GM19395 (cell line): ENCODE results near the gene TRPM2.
"Not testable (repeated sequence)": the region's sequence is repeated elsewhere in the genome, so short reads cannot be mapped to it uniquely, and the experiment has no call there.

Source experiments
- ATAC-seq: cut with Tn5 transposase; IDR thresholded peaks from one replicate; pipeline ENCODE4 v1.9.1; 2021; ENCODE audit warnings: mild to moderate bottlenecking, moderate library complexity; ENCODE audit not compliant: unreplicated experiment

The TRPM2 gene

DNA sequence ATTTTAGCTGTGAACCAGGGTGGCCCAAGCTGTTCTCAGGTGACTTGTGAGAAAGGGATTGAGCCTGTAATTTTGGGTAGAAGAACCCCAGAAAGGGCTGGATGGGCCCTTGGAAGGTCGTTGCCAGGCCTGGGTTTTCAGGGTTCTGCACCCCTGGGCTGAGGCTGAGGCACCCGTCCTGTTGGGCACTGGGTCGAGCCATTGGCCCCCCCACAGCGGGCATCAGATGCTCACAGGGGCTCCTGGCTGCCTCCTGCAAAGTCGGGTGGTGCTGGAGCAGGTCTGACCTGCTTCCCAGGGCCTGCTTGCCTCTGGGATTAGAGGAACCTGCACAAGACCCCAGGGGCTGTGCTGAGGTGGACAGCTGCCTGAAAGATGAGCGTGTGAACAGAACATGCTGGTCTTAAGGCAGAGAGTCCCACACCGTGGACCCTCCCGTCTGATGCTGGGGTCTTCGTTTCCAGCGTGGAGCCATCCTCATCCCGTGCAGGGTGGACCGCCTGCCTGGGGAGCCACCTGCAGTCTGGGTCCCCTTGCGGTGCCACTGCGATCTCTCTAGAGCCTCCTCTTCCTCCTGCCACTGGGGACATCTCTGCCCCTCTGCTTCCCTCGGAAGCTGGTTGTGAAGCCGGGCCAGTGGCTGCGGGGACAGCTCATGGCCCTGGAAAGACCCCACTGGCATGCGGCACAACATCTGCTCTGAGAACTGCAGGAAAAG lies 1.7 kb upstream of the TRPM2 start:
- no peak for ATAC-seq

DNA sequence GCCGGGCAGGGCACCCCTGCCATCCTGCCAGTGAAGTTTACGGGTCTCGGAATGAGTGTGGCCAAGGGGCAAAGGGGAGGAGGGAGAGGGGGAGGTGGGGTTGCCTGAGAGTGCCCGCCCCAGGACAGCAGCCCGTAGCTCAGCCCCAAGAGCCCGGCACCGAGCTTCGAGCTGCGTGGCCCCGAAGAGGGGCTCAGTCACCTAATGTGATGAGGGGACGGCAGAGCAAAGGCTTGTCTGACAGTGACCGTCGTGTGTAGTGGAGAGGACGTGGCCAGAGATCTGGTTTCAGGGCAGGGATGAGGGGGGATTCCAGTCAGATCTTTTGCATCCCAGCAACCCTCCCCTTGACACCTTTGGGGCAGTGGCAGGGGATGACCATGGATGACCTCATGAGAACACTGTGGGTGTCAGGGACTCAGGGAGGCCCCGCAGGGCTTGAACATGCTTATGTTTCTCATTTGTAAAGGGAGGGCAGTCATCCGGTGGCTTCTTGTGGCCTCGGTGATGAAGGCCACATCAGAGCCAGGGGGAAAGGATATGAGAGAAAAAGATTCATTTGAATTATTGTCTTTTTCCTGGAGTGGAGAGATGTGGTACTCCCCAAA lies 1.1 kb upstream of the TRPM2 start:
- no peak for ATAC-seq

DNA sequence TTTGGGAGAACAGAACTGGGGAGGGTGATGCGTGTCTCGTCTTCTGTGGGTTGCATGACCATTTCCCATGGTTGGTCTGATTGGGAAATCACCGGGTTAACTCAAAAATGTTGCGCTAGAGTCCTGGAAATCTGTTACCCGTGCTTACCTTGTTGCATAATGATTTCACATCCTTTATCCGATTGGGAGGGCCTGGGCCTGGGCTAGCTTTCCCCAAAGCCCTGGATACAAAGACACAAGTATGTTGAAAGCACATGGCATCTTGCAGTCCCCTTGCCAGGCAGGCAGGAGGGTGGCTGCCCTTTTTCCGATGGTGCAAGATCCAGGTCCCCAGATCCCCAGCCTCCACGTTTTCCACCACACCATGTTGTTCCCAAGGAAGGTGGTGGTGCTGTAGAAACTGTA lies 582 bp downstream of the TRPM2 start:
- ATAC-seq: no peak

DNA sequence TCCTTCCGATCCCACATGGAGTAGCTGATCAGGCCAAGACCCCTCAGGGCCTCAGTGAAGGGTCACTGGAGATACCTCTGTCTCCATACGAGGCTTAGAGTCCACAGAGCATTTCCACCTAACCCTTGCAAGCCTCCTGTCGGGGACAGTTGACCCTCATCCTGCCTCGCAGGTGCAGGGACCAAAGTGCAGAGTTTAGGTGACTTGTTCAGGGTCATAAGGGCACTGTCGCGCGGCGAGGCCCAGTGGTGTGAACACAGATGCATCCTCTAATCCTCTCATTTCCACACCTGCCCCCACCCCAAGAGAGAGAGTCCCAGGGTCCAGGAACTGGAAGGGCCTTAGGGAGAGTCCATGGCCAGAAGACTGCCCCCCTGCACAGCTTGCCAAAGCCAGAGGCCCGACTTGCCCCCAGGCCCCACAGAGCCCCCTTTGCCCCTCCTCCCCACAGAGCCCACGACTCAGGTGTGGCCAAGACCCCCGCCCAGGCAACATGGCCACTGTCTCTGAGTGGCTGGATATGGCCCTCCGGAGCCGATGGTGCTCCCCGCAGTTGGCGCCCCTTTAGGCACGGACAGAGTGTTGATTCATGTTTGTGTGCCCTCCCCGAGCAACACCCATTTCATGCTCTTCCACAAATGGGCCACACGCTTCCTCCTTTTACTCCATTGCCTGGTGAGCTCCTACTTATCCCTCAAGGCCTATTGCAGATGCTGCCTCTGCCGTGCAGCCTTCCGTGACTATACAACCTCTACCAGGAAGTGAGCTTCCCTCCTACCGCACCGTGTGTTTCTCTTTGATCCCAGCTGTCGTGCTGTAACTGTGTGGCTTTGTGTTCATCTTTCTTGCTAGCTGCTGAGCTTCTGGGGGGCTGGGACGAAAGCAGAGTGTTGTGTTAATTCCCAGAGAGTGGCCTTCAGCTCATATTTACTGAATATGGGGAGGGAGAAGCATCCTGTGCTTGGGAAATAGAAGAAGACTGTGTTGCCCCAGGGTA lies 1.7 kb downstream of the TRPM2 start:
- ATAC-seq: no peak

DNA sequence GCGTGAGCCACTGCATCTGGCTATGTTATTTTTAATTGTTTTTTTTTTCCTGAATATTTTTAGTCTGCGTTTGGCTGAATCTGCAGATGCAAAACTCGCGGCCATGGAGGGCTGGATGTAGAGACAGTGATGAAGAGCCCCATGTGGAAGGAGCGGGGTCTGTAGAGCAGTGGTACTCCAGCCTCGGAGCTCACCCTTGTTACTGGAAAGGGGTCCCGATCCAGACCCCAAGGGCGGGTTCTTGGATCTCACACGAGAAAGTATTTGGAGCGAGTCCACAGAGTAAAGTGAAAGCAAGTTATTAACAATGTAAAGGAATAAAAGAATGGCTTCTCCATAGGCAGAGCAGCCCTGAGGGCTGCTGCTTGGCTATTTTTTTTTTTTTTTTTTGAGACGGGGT lies 2.7 kb downstream of the TRPM2 start:
- ATAC-seq: no peak

DNA sequence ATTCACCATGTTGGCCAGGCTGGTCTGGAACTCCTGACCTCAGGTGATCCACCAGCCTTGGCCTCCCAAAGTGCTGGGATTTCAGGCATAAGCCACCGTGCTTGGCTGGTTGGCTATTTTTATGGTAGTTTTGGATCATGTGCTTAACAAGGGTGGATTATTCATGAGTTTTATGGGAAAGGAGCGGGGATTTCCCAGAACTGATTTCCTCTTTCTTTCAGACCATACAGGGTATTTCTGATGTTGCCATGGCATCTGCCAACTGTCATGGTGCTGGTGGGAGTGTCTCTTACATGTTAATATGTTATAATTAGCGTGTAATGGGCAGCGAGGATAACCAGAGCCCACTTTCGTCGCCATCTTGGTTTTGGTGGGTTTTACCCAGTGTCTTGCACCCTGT lies 3.2 kb downstream of the TRPM2 start:
- ATAC-seq: no peak

DNA sequence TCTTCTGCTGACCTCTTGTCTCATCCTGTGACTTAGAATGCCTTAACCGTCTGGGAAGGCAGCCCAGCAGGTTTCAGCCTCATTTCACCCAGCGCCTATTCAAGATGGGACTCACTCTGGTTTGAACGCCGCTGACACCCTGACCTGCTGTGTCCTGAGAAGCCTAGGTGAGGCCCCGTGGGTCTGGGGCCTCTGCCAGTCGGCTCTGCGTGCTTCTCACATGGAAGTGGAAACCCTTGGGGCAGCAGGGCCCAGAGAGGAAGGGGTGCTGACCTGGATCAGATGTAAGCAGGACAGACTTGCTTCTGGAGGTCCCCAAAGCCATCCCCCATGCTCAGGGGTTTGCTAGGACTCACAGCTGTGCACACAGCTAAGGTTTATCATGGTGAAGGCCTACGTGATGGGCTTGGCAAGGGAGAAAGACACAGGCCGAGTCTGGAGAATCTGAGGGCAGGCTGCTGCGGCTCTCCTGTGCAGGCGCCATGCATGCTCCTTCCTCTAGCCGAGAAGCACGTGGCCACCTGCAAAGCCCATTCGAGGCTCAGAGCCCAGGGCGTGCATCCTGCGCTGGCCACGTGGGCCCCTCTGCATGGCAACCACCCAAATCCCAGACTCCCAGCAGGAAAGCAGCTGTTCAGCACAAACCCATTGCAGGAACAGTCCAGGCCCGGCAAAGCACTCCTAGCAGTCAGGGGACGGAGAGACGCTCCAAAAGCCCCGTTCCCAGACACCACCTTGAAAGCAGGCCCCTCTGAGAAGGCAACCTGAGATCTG lies 3.8 kb downstream of the TRPM2 start:
- ATAC-seq: no peak

DNA sequence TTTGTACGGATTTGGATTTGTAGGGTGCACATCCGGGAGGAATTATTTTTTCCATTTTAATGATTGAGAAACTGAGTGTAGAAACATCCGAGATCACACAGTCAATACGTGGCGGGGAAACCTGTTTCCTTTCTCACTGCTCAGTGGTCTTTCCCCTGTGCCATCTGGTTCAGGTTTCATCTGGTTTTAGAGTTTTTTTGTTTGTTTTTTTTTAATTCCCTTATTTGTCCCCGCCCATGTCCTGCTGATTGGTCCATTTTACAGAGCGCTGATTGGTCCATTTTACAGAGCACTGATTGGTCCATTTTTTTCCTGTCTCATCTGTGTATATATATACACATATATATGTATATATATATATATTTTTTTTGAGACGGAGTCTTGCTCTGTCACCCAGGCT lies 6.0 kb downstream of the TRPM2 start:
- ATAC-seq: no peak

DNA sequence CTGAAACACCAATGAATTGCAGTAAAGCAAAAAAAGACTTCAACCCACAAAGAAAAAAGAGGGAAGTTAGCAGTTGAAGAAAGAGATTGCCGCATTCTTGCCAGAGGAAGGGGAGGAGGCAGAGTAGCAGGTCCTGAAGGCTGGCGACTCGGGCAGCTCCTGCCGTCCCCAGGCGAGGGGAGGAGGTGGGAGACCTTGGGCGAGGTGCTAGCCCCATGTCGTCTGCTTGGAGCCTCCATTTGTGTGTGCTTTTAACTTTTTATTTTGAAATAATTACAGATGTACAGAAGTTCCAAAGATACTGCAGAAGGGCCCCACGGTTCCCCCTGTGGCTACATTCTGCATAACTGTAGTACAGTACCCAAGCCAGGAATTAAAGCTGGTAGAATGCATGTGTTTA lies 6.7 kb downstream of the TRPM2 start:
- no peak for ATAC-seq

DNA sequence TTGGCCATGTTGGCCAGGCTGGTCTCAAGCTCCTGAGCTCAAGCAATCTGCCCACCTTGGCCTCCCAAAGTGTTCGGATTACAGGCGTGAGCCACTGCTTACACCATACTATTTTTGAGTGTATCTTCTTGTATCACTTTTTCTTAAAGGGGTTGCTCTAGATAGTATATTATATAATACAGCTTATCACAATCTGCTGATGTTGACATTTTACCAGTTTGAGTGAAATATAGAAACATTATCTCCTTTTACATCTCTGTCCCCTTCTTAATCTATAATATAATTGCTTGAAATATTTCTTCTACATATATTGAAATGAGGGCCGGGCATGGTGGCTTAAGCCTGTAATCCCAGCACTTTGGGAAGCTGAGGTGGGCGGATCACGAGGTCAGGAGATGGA lies 8.5 kb downstream of the TRPM2 start:
- not testable (repeated sequence) for ATAC-seq

DNA sequence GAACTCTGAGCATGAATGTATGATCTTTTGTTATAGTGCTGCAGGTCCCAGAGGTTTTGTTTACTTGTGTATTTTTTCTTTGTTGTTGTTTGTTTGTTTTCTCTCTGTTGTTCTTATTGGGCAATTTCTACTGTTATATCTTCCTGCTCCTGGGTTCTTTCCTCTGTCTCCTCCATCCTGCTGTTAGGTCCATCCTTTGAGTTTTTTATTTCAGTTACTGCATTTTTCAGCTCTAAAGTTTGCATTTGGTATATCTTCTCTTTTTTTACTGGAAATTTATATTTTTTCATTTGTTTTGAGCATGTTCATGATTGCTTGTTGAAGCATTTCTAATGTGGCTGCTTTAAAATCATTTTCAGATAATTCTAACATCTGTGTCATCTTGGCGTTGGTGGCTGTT lies 9.9 kb downstream of the TRPM2 start:
- no peak for ATAC-seq

DNA sequence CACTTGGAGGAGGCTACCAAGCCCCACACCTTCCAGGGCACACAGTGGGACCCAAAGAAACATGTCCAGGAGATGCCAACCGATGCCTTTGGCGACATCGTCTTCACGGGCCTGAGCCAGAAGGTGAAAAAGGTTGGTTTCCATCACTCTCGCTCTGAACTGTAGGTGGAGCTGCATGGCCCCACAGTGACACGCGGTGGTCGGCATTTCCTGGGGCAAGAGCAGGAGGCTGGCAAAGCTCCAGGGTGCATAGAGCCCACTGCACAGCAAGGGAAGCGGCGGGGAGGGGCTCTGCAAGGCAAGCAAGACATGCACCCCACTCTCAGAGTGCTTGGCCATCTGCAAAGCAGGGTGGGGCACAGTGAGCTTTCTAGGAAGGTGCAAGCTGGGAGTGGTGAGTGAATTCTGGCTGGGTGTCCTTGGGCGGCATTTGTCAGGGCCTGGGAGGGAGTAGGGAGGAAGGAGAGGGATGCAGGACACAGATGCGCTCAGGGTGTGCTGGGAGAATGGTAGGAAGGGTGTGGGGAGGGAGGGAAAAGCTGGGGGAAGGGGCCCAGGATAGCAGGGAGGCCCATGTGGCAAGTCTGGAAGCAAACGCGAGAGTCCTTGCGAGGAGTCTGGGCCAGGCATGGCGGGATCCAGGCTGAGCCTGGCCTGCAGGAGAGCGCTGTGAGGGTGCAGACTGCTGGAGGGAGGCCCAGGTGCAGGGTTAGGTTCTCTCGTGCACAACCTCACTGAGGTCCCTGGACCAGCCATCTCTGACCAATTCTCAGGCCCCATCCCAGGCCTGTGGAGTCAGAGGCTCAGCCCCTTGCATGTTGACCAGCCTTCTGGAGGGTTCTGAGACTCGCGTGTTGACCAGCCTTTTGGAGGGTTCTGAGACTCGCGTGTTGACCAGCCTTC lies 11.0 kb downstream of the TRPM2 start:
- ATAC-seq: no peak

DNA sequence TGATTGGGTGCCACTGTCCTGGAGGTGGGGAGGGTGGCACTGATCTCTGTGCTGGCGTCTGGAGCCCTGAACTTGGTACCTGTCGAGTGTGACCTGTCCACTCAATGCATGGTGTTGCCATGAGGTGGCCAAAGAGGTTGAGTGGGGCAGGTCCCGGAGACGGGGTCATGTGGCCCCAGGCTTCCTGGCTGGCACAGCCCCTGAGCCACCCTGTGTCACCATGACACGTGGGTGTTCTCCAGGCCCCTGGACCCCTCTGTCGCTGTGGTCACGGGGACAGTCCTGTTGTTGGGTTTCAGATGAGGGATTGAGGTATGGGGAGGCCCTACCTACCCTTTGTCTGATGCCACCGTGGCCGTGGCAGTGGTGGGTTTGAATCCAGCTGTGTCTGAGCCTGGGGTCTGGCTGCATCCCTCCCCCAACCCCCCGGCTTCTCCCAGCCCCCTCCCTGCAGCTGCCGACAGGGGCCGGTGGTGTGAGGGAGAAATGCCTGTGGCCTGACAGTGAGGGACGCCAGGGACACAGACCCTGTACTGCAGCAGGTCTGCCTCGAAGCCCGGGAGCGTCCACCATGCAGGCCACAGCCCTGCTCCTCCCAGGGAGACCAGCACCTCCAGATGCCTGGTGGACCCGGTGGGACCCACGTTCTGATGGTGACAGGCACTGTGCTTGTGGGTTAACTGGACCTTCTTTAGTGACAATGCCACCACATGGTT lies 12.0 kb downstream of the TRPM2 start:
- ATAC-seq: no peak

DNA sequence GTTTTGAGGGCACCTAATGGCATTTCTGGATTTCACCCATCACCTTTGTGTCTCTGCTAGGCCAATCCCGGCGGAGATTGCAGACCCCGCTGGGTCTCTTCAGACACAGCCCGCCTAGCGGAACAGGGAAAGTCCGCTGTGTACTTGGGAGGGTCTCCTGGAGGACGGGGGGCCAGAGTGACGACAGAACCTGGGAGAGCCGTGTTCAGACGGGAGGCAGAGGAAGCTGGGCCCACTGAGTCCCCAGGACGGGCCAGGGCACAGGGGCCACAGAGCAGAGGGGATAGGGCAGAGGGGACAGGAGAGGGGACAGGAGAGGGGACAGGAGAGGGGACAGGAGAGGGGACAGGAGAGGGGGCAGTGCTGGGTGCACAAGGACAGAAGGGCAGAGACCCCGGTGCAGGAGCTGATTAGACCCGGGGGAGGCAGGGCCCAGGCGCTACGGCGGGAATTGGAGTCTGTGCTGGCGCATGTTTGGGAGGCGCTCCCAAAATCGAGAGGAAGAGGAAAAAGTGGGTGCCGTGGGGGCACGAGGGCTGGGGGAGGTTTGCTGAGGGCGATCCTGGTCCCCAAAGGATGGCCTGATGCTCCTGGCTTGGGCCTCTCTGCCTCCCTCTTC lies 12.7 kb downstream of the TRPM2 start:
- ATAC-seq: no peak

DNA sequence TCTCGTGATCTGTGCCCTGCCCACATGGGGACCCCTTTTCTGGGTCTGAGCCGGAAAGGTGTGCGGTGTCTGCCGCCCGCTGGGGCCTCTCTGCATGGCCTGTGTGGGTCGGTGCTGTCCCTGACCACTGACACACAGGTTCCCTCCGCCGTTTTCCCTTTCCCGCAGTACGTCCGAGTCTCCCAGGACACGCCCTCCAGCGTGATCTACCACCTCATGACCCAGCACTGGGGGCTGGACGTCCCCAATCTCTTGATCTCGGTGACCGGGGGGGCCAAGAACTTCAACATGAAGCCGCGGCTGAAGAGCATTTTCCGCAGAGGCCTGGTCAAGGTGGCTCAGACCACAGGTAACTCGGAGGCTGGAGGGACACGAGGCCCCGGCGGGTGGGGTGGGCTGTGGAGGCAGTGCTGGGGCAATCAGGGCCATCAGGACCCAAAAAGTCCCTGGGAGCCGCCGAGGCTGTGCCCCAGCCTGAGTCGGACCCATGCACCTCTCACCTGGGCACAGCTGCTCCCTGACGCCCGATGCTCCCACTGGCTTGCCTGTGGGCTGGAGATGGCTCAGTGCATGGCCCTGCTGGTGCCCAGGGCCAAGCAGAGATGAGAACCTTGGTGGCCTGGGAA lies 13.3 kb downstream of the TRPM2 start:
- no peak for ATAC-seq

DNA sequence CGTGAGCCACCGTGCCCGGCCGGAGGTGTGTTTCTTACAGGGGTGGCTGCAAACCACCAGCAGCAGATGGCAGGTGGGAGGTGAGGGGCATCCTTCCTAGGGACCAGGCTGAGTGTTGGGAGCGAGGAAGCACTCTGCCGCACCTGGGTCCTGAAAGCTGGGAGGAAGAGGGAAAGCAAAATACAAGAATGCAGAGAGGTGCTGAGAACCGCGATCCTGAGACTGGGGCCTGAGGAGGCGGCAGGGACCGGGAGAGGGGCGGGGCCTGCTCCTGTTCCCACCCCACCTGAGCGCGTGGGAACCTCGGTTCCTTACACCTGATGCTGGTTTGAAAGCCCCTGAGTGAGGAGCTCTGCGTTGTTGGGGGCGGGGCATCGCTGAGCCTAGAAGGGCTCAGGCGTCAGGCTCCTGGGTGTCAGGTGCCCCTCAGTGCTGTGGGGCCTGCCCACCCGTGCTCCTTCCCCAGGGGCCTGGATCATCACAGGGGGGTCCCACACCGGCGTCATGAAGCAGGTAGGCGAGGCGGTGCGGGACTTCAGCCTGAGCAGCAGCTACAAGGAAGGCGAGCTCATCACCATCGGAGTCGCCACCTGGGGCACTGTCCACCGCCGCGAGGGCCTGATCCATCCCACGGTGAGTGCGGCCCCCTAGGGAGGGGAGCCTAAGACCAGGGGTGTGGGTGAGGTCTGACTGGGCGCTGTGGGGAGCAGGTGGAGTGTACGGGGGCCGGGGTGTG lies 15.5 kb downstream of the TRPM2 start:
- ATAC-seq: no peak

DNA sequence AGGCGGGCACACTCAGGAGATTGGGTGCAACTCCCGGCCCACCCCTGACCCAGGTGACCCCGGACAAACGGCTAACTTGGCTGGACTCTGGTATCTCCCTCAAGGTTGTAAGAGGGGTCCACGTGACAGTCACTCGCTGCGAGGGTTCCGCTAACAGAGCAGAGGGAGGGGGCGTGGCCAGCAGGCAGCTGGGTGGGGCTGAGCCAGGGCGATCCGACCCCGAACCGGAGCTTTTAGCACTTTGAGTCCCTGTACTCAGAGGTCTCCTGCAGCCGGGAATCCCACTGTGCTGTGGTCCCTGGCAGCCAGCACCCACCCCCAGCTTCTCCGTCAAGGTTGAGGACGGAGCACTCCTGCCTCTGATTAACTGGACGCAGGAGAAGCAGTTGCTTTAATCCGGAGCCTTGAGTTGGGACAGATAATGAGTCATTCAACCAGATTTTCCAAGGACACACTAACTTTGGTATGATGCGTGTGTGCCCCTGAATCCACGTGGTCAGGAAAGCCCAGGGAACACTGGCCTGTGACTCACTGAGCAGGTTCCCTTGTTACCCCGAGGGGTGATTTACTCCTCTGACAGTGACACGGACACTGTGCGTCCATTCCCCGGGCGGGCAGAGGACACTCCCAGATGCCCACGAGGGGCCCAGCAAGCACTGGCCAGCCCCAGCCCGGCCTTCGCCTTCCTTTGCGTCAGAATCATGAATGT lies 16.8 kb downstream of the TRPM2 start:
- ATAC-seq: no peak
